GM19023 (cell line): ENCODE results near the gene MEMO1.

ENCODE experiments used
- ATAC-seq: cut with Tn5 transposase; IDR thresholded peaks from one replicate; pipeline ENCODE4 v1.9.1; 2021; ENCODE audit warnings: mild to moderate bottlenecking, moderate library complexity; ENCODE audit not compliant: unreplicated experiment

MEMO1 gene

DNA sequence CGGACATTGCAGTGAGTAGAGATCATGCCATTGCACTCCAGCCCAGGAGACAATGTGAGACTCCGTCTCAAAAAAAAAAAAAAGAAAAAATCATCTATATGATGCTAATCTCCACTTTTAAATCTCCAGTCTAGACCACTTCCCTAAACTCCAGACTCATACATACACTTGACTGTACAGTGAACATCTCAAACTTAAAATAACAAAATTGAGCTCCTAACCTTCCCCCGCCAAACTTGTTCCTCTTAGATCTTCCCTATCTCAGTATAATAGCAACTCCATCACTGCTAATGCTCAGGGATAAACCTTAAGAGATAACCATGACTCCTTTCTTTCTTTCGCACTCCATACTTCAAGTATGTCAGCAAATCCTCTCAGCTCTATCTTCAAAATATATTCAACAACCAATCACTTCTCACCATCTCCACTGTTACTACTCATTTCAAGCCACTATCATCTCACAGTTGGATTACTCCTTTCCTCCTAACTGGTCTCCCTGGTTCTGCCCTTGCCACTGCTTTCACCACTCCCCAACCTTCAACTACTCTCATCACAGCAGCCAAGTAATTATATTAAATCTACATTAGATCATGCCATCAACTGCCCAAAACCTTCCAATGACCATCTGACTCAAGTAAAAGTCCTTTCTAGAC is 12.0 kb downstream of the MEMO1 start:
- no peak for ATAC-seq

DNA sequence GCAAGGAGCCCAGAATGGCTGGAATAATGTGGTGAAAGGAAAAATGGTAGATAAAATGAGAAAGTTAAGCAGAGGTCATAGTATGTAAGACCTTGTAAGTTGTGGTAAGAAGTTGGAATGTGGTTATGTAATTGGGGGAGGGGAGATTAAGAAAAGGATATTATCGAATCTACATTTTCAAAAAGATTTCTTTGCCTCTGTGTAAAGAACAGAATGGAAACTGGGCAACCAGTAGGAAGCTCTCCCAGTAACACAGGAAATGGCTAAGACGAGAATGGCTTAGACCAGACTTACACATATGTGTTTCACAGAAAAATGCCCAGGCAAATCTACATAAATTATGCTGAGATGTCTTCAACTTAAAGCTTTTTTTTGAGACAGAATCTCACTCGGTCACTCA is 13.2 kb downstream of the MEMO1 start:
- ATAC-seq, result no peak

DNA sequence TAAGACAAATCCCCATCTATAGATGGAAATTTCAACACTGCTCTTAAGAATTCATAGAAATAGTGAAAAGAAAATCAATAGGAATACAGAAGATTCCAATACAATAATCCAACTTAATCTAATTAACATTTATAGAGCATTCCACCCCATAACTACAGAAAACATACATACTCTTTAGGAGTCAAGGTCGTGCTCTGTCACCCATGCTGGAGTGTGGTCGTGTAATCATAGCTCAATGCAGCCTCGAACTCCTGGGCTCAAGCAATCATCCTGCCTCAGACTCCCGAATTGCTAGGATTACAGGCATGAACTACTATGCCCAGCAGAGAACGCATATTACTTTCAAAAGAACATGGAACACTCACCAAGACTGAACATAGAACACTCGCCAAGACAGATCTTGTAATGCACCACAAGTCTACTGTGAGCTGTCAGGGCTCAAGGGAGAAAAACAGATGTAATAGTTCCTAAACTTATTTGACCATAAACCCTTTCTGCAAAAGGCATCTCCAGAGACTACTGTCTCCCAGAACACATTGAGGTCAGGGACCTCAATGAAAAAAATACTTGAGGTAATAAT is 14.1 kb downstream of the MEMO1 start:
- ATAC-seq, result no peak

DNA sequence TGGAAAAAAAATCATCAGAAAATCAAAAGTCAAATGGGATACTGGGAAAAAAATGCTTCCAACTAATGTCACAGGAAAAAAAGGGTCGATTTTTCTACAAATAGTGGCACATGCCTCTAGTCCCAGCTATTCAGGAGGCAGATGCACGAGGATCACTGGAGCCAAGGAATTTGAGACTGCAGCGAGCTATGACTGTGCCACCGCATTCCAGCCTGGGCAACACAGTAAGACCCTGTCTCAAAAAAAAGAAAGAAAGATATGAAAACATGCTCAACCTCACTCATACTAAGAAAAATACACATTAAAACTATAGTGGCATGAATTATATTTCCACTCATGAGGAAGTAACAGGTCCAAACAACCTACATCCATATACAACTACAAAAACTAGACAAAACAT is 17.9 kb downstream of the MEMO1 start:
- no peak for ATAC-seq

DNA sequence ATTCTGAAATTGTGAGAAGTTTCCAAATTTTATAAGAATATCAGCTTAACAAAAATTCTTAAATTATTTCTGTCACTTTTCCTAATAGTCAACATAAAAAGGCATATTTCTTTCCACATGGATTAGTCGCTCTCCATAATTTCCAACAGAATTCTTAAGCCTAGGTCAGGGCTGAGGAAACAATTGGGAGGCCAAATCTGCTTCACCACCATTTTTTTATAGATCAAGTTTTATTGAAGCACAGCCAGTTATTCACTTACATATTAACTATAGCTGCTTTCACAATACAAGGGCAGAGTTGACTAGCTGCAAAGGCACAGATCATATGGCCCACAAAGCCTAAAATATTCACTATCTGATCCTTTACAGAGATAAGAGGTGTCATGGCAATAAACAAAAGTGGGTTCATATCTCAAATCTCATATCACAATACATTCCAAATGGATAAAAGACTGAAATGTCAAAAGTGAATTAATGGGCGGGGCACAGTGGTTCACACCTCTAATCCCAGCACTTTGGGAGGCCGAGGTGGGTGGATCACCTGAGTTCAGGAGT is 18.7 kb downstream of the MEMO1 start:
- no peak for ATAC-seq

DNA sequence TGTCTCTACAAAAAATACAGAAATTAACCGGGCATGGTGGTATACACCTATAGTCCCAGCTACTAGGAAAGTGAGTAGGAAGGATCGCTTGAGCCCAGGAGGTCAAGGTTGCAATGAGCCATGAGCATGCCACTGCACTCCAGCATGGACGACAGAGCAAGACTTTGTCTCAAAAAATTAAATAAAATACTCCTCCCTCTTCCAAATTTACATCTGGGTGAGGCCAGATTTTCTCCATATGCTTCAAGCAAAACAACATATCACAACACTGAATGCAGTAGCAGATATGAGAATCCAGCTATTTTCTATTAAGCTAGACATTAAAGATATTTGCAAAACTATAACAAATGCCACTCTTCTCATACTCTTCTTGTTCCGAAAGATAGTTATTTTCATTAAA is 20.9 kb downstream of the MEMO1 start:
- ATAC-seq, result no peak

DNA sequence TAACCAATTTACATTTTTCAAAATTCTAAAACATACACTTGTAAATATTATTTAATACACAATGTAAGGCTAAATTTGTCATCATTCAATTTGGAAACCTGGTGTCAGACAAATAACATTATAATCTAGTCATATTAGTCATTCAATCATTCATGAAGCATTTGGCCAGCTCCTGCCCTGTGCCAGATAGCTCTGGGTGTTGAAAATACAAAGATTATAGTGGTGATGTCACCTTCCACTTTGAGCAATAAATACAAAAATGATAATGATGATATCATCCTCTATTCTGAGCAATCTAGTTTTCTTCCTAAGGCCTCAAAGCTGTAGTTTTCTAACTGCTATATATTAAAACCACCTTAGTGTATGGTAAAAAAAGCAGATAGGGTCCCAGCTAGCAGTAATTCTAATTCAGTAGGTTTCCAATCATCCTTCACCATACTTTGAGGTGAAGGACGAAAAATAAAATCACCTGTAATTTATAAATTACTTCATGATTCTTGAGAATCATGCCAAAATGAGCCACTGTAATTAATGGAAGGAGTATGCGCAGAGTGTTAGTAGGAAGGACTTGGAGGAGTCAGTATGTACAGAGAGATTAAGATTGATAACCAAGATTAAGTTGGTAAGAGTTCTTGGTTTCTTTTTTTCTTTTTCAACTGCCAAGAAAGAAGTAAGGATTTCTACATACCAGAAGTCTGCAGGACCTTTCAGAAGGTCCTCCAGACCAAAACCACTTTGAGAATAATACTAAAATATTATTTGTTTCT is 23.2 kb downstream of the MEMO1 start:
- no peak for ATAC-seq

DNA sequence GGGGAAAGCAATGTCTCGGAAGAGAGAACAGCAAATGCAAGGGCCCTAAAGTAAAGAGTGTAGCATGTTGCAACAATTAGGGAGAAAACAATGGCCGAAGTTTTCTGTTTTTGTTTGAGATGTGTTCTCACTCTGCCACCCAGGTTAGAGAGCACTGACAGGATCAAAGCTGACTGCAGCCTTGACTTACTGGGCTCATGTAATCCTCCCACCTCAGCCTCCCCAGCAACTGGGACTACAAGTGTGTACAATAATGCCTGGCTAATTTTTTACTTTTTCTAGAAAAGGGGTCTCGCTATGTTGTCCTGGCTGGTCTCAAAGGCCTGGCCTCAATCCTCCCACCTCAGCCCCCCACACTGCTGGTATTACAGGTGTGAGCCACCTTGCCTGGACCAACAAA is 23.9 kb downstream of the MEMO1 start:
- no peak for ATAC-seq

DNA sequence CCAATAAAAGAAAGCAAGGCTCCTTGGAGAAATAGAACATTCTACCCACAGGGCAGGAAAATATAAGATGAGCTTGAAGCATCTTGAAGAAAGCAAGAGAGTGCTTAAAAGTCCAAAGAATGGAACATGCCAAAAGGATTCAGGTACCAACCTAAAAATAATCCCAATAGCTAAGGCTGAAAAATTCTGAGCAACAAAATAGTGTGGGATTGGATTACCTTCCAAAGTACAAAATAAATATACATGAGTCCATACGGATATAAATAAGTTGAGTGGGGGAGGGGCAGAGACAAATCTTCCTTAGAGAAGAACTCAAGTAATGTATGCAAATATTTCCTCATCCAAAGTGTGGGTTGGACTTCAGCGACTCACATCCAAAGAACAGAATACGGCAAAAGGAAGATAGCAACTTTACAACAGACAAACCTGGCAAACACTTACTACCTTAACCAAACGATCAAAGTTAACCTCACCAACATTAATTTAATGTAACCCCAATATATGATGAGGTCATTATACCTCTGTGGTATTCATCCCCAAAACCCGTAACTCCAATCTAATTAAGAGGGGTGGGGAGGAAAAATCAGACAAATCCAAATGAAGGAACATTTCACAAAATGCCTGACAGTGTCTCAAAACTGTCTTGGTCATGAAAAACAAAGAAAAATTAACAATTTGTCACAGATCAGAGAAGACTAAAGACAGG is 26.9 kb downstream of the MEMO1 start:
- ATAC-seq, result no peak

DNA sequence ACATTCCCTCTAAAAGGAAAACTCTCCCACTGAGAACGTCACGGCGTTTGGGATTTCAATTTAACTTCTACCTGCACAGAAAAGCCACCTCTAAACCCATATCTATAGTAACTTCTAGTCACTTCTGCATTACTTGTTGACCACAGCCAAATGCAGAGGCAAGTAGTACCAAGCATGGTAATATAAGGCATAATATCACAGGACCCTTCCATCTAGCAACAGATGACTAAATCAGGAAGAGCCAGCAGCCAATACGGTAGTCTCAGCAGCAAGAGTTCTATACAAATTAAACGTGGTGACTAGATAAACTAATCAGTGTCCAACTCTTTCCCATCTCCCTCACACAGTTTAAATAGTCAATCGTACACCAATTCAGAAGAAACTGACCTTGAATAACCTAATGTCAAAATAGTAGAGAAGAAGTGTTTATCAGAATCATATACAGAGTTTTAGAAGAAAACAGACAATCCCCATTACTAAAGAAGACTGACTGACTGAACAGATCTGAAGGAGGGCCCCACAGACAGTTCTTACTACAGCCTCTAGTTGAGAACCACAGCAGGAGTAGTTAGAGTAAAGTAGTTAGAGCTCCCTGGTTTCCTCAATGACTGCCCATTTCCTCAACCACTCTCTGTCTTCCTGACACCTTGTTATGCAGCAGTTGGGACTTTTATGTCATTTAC is 30.0 kb downstream of the MEMO1 start:
- ATAC-seq, result peak; percentile 100

DNA sequence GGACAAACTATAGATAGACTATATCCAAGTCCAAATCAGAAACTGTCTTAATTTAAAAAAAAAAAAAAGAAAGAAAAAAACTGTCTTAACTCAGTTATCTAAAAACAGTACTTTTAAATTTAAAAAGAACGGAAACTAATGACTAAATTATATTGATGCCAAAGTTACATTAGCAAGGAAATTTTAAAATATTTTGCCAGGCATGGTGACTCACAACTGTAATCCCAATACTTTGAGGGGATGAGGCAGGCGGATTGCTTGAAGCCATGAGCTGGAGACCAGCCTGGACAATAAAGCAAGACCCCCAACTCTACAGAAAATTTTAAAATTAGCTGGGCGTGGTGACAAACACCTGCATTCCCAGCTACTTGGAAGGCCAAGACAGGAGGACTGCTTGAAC is 30.9 kb downstream of the MEMO1 start:
- ATAC-seq, result no peak

DNA sequence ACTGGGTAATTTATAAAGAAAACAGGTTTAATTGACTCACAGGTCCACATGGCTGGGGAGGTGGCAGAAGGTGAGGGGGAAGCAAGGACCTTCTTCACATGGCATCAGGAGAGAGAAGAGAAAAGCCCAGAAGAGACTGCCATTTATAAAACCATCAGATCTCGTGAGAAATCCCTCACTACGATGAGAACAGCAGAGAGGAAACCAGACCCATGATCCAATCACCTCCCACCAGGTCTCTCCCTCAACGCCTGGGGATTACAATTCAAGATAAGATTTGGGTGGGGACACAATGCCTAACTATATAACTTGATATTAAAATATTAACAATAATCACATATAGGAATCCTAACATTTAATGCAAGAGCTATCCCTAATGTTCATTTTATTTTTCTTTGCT is 31.8 kb downstream of the MEMO1 start:
- no peak for ATAC-seq

DNA sequence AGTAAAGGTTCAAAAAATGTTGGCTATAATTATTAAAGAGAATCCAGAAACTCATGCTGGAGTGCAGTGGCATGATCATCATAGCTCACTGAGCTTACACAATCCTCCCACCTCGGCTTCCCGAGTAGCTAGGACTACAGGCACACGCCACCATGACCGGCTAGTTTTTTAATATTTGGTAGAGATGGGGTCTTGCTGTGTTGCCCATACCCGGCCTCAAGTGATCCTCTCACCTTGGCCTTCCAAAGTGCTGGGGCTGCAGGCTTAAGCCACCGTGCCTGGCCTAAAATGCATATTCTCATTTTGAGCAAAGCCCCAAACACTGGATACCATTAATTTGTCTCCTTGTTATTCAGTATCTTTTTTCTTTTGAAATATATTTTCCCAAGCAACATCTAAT is 32.4 kb downstream of the MEMO1 start:
- no peak for ATAC-seq

DNA sequence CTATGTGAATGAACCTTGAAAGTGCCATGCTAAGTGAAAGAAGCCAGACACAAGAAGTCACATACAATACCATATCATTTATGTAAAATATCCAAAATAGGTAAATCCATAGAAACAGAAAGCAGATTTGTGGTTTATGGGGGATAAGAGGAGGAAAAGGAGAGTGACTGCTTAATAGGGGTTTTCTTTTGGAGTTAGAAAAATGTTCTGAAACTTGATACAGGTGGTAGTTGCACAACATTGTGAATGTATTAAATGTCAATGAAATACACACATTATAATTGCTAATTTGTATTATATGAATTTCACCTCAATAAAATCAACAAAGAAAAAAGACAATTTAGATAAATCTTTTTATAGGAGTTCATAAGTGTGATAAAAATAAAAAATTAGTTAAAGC is 37.1 kb downstream of the MEMO1 start:
- ATAC-seq, result no peak

DNA sequence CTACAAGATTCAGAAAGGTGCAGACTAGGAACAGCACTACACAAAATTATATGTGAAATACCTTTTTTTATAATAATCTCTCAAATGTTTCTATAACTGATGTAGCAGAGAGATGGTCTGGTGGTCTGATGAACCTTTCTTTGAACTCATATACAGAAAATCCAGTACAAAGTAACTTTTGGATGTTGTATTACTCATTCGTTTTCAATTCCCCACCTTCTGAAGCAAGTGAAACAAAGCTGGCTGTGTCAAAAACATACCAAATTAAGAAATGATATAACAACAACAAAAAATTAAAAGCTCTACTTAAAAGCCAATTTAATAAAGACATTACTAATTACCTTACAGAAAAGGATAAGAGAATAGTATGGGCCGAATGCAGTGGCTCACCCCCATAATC is 38.7 kb downstream of the MEMO1 start:
- ATAC-seq, result no peak

DNA sequence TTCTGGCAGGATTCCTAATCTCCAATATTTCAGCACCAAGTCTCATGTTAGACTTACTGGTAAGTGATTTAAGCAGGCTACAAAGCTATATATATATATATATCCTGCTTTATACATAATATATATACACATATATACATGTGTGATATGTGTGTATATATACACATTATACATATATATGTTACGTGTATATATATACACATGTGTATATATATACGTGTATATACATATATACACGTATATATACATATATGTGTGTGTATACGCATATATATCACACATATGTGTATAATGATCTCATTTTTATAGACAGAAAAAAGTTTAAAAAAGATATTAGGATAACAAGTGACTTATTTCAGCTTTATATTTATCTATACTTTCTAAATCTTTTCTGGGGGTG is 41.6 kb downstream of the MEMO1 start:
- ATAC-seq, result no peak

DNA sequence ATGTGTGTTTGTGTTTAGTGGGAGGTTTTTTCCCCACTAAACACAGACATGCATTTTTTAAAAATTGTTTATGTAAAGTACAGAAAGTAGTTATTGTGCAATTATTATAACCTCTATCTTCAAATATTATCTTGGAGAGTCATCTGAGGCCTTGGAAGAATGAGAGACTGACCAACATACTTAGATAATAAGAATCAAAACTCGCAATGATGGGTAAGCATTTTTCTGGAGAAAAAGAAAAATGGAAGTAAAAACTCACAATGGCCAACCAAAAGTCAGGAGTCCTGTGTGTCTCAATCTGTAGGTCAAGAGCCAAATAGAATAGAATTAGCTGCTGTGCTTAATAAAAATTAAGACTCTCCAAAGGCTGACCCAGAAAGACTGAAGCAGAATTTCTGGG is 43.0 kb downstream of the MEMO1 start:
- ATAC-seq, result no peak

DNA sequence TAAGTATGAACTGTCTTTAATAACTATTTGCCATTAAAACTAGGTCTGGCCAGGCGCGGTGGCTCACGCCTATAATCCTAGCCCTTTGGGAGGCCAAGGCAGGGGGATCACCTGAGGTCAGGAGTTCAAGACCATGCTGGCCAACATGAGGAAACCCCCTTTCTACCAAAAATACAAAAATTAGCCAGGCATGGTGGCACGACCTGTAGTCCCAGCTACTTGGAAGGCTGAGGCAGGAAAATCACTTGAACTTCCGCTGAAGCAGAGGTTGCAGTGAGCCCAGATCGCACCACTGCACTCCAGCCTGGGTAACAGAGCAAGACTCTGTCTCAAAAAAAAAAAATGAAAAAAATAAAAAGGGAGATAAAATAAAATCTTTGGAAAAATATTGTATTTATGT is 44.4 kb downstream of the MEMO1 start:
- peak; percentile 70 for ATAC-seq

DNA sequence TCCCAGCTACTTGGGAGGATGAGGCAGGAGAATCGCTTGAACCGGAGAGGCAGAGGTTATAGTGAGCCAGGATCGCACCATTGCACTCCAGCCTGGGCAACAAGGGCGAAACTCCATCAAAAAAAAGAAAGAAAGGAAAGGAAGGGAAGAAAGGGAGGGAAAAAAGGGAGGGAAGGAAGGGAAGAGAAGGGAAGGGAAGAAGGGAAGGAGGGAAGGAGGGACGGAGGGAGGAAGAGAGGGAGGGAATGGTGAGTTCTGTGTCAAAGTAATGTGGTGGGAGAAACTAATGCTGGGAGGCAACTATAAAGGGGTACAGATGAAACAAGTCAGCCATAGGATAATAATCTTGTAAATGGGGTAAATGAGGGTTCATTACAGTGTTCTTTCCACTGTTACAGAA is 45.7 kb downstream of the MEMO1 start:
- ATAC-seq, result no peak

DNA sequence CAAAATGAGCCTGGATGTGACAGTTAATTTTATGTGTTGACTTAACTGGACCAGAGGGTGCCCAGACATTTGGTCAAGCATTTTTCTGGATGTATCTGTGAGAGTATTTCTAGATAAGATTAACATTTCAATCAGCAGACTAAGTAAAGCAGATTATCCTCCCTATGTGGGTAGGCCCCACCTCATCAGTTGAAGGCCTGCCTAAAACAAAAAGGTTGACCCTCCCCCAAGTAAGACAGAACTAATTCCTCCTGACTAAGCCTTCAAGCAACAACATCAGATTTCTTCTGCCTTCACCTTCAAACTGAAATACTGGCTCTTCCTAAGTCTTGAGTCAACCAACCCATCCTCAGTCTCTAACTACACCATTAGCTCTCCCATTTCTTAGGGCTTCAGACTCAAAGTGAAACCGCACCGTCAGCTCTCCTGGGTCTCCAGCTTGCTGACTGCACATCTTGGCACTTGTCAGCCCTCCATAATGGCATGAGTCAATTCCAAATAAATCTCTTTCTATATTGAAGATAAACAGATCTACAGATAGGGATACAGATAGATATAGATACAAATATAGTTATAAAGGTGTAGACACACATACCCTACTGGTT is 47.9 kb downstream of the MEMO1 start:
- ATAC-seq, result no peak
